GM06990 (cell line): ENCODE data around the gene DYNC1I2.
"Not testable (repeated sequence)": the region's sequence is repeated elsewhere in the genome, so short reads cannot be mapped to it uniquely, and the experiment has no call there.

Experiments
- DNase-seq: peaks from one replicate; pipeline ENCODE4 v3.0.0-alpha.2; 2011; ENCODE audit not compliant: insufficient read length; ENCODE audit errors: extremely low read depth
- H3K27me3 ChIP-seq: replicated peaks from 2 replicates; pipeline ENCODE4 v1.6.0; 2011; ENCODE audit warnings: low read length; ENCODE audit not compliant: control insufficient read depth, insufficient read depth
- H3K36me3 ChIP-seq: 2 replicates; pipeline ENCODE4 v1.5.1; 2011; ENCODE audit warnings: low read length; ENCODE audit not compliant: control insufficient read depth, insufficient read depth
- H3K4me3 ChIP-seq: replicated peaks from 2 replicates; pipeline ENCODE4 v1.5.1; 2011; ENCODE audit warnings: low read depth, mild to moderate bottlenecking, control low read depth, low read length
- CTCF ChIP-seq: IDR thresholded peaks from 2 replicates; pipeline ENCODE4 v1.5.1; 2011; ENCODE audit warnings: low read length, control low read depth, mild to moderate bottlenecking, inconsistent platforms; ENCODE audit not compliant: insufficient read depth, poor library complexity, severe bottlenecking

The DYNC1I2 gene

GRCh38 chr2:171771463-171771862, 84.2 kb downstream of the DYNC1I2 start:
- Histone ChIP-seq H3K4me3 (no peak overlapping the region), H3K27me3 (no peaks in the 10 kb centered on the region), H3K36me3 (no peaks in the 10 kb centered on the region)
- TF ChIP-seq CTCF = no peak
- no peak for DNase-seq

GRCh38 chr2:171772373-171772772, 85.1 kb downstream of the DYNC1I2 start:
- H3K36me3 ChIP-seq = no peaks in the 10 kb centered on the region
- no peak for DNase-seq
- no peak for TF ChIP-seq CTCF
- no peak overlapping the region for H3K4me3 ChIP-seq
- H3K27me3 ChIP-seq = no peaks in the 10 kb centered on the region

- H3K36me3 ChIP-seq, H3K27me3 ChIP-seq, H3K4me3 ChIP-seq, DNase-seq: not testable (repeated sequence)
Measured at GRCh38 chr2:171774581-171774980, 87.3 kb downstream of the DYNC1I2 start.

- H3K36me3 ChIP-seq = no peaks in the 10 kb centered on the region
- no peak overlapping the region for H3K4me3 ChIP-seq
- DNase-seq = no peak
- H3K27me3 ChIP-seq = no peaks in the 10 kb centered on the region
- no peak for TF ChIP-seq CTCF
Measured at GRCh38 chr2:171778515-171778914, 91.2 kb downstream of the DYNC1I2 start.

- DNase-seq = no peak
- Histone ChIP-seq H3K27me3 (no peaks in the 10 kb centered on the region), H3K36me3 (peaks cover 13% of the 10 kb centered on the region), H3K4me3 (no peak overlapping the region)
- TF ChIP-seq CTCF = no peak
Measured at GRCh38 chr2:171785450-171785849, 98.2 kb downstream of the DYNC1I2 start.

- Histone ChIP-seq H3K36me3 (peaks cover 16% of the 10 kb centered on the region), H3K27me3 (no peaks in the 10 kb centered on the region), H3K4me3 (no peak overlapping the region)
- DNase-seq = no peak
- TF ChIP-seq CTCF = no peak
Measured at GRCh38 chr2:171787333-171788072, 100.2 kb downstream of the DYNC1I2 start.
